ENCODE results near the gene FBXW11.

- no peak for TF ChIP-seq CTCF (IDR thresholded peaks at IDR 0.05)
- TF ChIP-seq, protein P1, sequence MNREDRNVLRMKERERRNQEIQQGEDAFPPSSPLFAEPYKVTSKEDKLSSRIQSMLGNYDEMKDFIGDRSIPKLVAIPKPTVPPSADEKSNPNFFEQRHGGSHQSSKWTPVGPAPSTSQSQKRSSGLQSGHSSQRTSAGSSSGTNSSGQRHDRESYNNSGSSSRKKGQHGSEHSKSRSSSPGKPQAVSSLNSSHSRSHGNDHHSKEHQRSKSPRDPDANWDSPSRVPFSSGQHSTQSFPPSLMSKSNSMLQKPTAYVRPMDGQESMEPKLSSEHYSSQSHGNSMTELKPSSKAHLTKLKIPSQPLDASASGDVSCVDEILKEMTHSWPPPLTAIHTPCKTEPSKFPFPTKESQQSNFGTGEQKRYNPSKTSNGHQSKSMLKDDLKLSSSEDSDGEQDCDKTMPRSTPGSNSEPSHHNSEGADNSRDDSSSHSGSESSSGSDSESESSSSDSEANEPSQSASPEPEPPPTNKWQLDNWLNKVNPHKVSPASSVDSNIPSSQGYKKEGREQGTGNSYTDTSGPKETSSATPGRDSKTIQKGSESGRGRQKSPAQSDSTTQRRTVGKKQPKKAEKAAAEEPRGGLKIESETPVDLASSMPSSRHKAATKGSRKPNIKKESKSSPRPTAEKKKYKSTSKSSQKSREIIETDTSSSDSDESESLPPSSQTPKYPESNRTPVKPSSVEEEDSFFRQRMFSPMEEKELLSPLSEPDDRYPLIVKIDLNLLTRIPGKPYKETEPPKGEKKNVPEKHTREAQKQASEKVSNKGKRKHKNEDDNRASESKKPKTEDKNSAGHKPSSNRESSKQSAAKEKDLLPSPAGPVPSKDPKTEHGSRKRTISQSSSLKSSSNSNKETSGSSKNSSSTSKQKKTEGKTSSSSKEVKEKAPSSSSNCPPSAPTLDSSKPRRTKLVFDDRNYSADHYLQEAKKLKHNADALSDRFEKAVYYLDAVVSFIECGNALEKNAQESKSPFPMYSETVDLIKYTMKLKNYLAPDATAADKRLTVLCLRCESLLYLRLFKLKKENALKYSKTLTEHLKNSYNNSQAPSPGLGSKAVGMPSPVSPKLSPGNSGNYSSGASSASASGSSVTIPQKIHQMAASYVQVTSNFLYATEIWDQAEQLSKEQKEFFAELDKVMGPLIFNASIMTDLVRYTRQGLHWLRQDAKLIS (CRISPR knock-in tag; IDR thresholded peaks at IDR 0.05; ENCODE audit: borderline replicate concordance), result no peak
- TF ChIP-seq, protein P2, sequence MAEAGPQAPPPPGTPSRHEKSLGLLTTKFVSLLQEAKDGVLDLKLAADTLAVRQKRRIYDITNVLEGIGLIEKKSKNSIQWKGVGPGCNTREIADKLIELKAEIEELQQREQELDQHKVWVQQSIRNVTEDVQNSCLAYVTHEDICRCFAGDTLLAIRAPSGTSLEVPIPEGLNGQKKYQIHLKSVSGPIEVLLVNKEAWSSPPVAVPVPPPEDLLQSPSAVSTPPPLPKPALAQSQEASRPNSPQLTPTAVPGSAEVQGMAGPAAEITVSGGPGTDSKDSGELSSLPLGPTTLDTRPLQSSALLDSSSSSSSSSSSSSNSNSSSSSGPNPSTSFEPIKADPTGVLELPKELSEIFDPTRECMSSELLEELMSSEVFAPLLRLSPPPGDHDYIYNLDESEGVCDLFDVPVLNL (CRISPR knock-in tag; IDR thresholded peaks at IDR 0.05; ENCODE audit: borderline replicate concordance, low read depth), result no peak
- TF ChIP-seq CREB1 (CRISPR knock-in tag; IDR thresholded peaks at IDR 0.05), result no peak
- no peak for TF ChIP-seq SP1 (CRISPR knock-in tag; conservative IDR thresholded peaks at IDR 0.05)
- no peak for TF ChIP-seq JUN (CRISPR knock-in tag; IDR thresholded peaks at IDR 0.05)
- no peak for TF ChIP-seq NFE2L1 (CRISPR knock-in tag; IDR thresholded peaks at IDR 0.05)
- TF ChIP-seq, protein P3, sequence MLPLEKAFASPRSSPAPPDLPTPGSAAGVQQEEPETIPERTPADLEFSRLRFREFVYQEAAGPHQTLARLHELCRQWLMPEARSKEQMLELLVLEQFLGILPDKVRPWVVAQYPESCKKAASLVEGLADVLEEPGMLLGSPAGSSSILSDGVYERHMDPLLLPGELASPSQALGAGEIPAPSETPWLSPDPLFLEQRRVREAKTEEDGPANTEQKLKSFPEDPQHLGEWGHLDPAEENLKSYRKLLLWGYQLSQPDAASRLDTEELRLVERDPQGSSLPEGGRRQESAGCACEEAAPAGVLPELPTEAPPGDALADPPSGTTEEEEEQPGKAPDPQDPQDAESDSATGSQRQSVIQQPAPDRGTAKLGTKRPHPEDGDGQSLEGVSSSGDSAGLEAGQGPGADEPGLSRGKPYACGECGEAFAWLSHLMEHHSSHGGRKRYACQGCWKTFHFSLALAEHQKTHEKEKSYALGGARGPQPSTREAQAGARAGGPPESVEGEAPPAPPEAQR (CRISPR knock-in tag; IDR thresholded peaks at IDR 0.05), result no peak
- TF ChIP-seq ZNF263 (CRISPR knock-in tag; IDR thresholded peaks at IDR 0.05; ENCODE audit: low read depth), result no peak
- TF ChIP-seq, protein P4, sequence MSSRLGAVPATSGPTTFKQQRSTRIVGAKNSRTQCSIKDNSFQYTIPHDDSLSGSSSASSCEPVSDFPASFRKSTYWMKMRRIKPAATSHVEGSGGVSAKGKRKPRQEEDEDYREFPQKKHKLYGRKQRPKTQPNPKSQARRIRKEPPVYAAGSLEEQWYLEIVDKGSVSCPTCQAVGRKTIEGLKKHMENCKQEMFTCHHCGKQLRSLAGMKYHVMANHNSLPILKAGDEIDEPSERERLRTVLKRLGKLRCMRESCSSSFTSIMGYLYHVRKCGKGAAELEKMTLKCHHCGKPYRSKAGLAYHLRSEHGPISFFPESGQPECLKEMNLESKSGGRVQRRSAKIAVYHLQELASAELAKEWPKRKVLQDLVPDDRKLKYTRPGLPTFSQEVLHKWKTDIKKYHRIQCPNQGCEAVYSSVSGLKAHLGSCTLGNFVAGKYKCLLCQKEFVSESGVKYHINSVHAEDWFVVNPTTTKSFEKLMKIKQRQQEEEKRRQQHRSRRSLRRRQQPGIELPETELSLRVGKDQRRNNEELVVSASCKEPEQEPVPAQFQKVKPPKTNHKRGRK (CRISPR knock-in tag; IDR thresholded peaks at IDR 0.05; ENCODE audit: borderline replicate concordance), result no peak
- TF ChIP-seq ETV6 (CRISPR knock-in tag; IDR thresholded peaks at IDR 0.05), result no peak
- TF ChIP-seq KAT7 (CRISPR knock-in tag; IDR thresholded peaks at IDR 0.05; ENCODE audit: borderline replicate concordance), result no peak
- TF ChIP-seq ZNF396 (CRISPR knock-in tag; IDR thresholded peaks at IDR 0.05; ENCODE audit: borderline replicate concordance), result no peak
Measured at GRCh38 chr5:171937351-171937750, 69.1 kb downstream of the FBXW11 start.
